ENCODE data around the gene RAVER2.
A peak's percentile ranks its signal among the peaks of the same experiment; 100 is the strongest.
"Not testable (repeated sequence)": the region's sequence is repeated elsewhere in the genome, so short reads cannot be mapped to it uniquely, and the experiment has no call there.

The RAVER2 gene

GRCh38 chr1:64733581-64734286, 11.1 kb upstream of the RAVER2 start:
- H3K9me3 ChIP-seq (ENCODE audit: control insufficient read depth, insufficient read depth, low read length), result no peaks in the 10 kb centered on the region
- no peaks in the 10 kb centered on the region for H3K36me3 ChIP-seq (ENCODE audit: insufficient read depth, low read length)
- no peaks in the 10 kb centered on the region for H3K4me1 ChIP-seq (ENCODE audit: insufficient read depth, low read length)
- H3K9ac ChIP-seq (ENCODE audit: low read depth, low read length), result no peak overlapping the region

- no peaks in the 10 kb centered on the region for H3K4me1 ChIP-seq (ENCODE audit: insufficient read depth, low read length)
- no peaks in the 10 kb centered on the region for H3K9me3 ChIP-seq (ENCODE audit: control insufficient read depth, insufficient read depth, low read length)
- no peaks in the 10 kb centered on the region for H3K36me3 ChIP-seq (ENCODE audit: insufficient read depth, low read length)
Measured at GRCh38 chr1:64734287-64734652, 10.6 kb upstream of the RAVER2 start.

GRCh38 chr1:64740687-64741086, 4.2 kb upstream of the RAVER2 start:
- H3K9me3 ChIP-seq (ENCODE audit: control insufficient read depth, insufficient read depth, low read length); H3K9ac ChIP-seq (ENCODE audit: low read depth, low read length); H3K4me1 ChIP-seq (ENCODE audit: insufficient read depth, low read length); H3K36me3 ChIP-seq (ENCODE audit: insufficient read depth, low read length): not testable (repeated sequence)

More at GRCh38 chr1:64734287-64734652, 10.6 kb upstream of the RAVER2 start:
- H3K9ac ChIP-seq (ENCODE audit: low read depth, low read length), result no peak overlapping the region

- Histone ChIP-seq H3K4me1 (ENCODE audit: insufficient read depth, low read length) (no peaks in the 10 kb centered on the region), H3K36me3 (ENCODE audit: insufficient read depth, low read length) (no peaks in the 10 kb centered on the region), H3K9ac (ENCODE audit: low read depth, low read length) (peak overlapping the region; percentile 71), H3K9me3 (ENCODE audit: control insufficient read depth, insufficient read depth, low read length) (no peaks in the 10 kb centered on the region)
Measured at GRCh38 chr1:64743954-64744491, 852 bp upstream of the RAVER2 start.

- Histone ChIP-seq H3K4me1 (ENCODE audit: insufficient read depth, low read length) (no peaks in the 10 kb centered on the region), H3K9me3 (ENCODE audit: control insufficient read depth, insufficient read depth, low read length) (no peaks in the 10 kb centered on the region), H3K9ac (ENCODE audit: low read depth, low read length) (peak overlapping the region; percentile 71), H3K36me3 (ENCODE audit: insufficient read depth, low read length) (no peaks in the 10 kb centered on the region)
Measured at GRCh38 chr1:64745181-64745985, 508 bp downstream of the RAVER2 start.

GRCh38 chr1:64745986-64746940, 1.4 kb downstream of the RAVER2 start:
- H3K36me3 ChIP-seq (ENCODE audit: insufficient read depth, low read length), result no peaks in the 10 kb centered on the region
- H3K4me1 ChIP-seq (ENCODE audit: insufficient read depth, low read length), result peaks cover 7% of the 10 kb centered on the region; the same call in 1 of the 2 replicates
- no peaks in the 10 kb centered on the region for H3K9me3 ChIP-seq (ENCODE audit: control insufficient read depth, insufficient read depth, low read length)
- peak overlapping the region; percentile 71 for H3K9ac ChIP-seq (ENCODE audit: low read depth, low read length)

GRCh38 chr1:64748222-64748621, 3.3 kb downstream of the RAVER2 start:
- peaks cover 7% of the 10 kb centered on the region; the same call in 1 of the 2 replicates for H3K4me1 ChIP-seq (ENCODE audit: insufficient read depth, low read length)
- H3K9ac ChIP-seq (ENCODE audit: low read depth, low read length), result no peak overlapping the region

GRCh38 chr1:64748706-64749105, 3.8 kb downstream of the RAVER2 start:
- no peaks in the 10 kb centered on the region for H3K9me3 ChIP-seq (ENCODE audit: control insufficient read depth, insufficient read depth, low read length)
- no peaks in the 10 kb centered on the region for H3K36me3 ChIP-seq (ENCODE audit: insufficient read depth, low read length)
- peaks cover 7% of the 10 kb centered on the region; the same call in 1 of the 2 replicates for H3K4me1 ChIP-seq (ENCODE audit: insufficient read depth, low read length)
- H3K9ac ChIP-seq (ENCODE audit: low read depth, low read length), result no peak overlapping the region

More at GRCh38 chr1:64748222-64748621, 3.3 kb downstream of the RAVER2 start:
- Histone ChIP-seq H3K9me3 (ENCODE audit: control insufficient read depth, insufficient read depth, low read length) (no peaks in the 10 kb centered on the region), H3K36me3 (ENCODE audit: insufficient read depth, low read length) (no peaks in the 10 kb centered on the region)

GRCh38 chr1:64750092-64750491, 5.2 kb downstream of the RAVER2 start:
- Histone ChIP-seq H3K9me3 (ENCODE audit: control insufficient read depth, insufficient read depth, low read length) (no peaks in the 10 kb centered on the region), H3K36me3 (ENCODE audit: insufficient read depth, low read length) (no peaks in the 10 kb centered on the region), H3K4me1 (ENCODE audit: insufficient read depth, low read length) (peaks cover 7% of the 10 kb centered on the region; the same call in 1 of the 2 replicates), H3K9ac (ENCODE audit: low read depth, low read length) (no peak overlapping the region)

- H3K36me3 ChIP-seq (ENCODE audit: insufficient read depth, low read length), result no peaks in the 10 kb centered on the region
- H3K9ac ChIP-seq (ENCODE audit: low read depth, low read length), result no peak overlapping the region
- peaks cover 12% of the 10 kb centered on the region for H3K4me1 ChIP-seq (ENCODE audit: insufficient read depth, low read length)
- no peaks in the 10 kb centered on the region for H3K9me3 ChIP-seq (ENCODE audit: control insufficient read depth, insufficient read depth, low read length)
Measured at GRCh38 chr1:64750875-64751274, 6.0 kb downstream of the RAVER2 start.

GRCh38 chr1:64754173-64754572, 9.3 kb downstream of the RAVER2 start:
- H3K9me3 ChIP-seq (ENCODE audit: control insufficient read depth, insufficient read depth, low read length), result no peaks in the 10 kb centered on the region
- H3K4me1 ChIP-seq (ENCODE audit: insufficient read depth, low read length), result peaks cover 12% of the 10 kb centered on the region
- H3K9ac ChIP-seq (ENCODE audit: low read depth, low read length), result no peak overlapping the region
- H3K36me3 ChIP-seq (ENCODE audit: insufficient read depth, low read length), result no peaks in the 10 kb centered on the region

- H3K9ac ChIP-seq (ENCODE audit: low read depth, low read length), result no peak overlapping the region
- peaks cover 12% of the 10 kb centered on the region for H3K4me1 ChIP-seq (ENCODE audit: insufficient read depth, low read length)
- no peaks in the 10 kb centered on the region for H3K36me3 ChIP-seq (ENCODE audit: insufficient read depth, low read length)
- no peaks in the 10 kb centered on the region for H3K9me3 ChIP-seq (ENCODE audit: control insufficient read depth, insufficient read depth, low read length)
Measured at GRCh38 chr1:64755361-64755760, 10.5 kb downstream of the RAVER2 start.

GRCh38 chr1:64756770-64757169, 11.9 kb downstream of the RAVER2 start:
- H3K9me3 ChIP-seq (ENCODE audit: control insufficient read depth, insufficient read depth, low read length), result no peaks in the 10 kb centered on the region
- H3K36me3 ChIP-seq (ENCODE audit: insufficient read depth, low read length), result no peaks in the 10 kb centered on the region
- H3K9ac ChIP-seq (ENCODE audit: low read depth, low read length), result no peak overlapping the region
- H3K4me1 ChIP-seq (ENCODE audit: insufficient read depth, low read length), result peaks cover 5% of the 10 kb centered on the region; the same call in 1 of the 2 replicates

- Histone ChIP-seq H3K9ac (ENCODE audit: low read depth, low read length) (no peak overlapping the region), H3K4me1 (ENCODE audit: insufficient read depth, low read length) (peaks cover 5% of the 10 kb centered on the region; the same call in 1 of the 2 replicates), H3K9me3 (ENCODE audit: control insufficient read depth, insufficient read depth, low read length) (no peaks in the 10 kb centered on the region)
Measured at GRCh38 chr1:64757213-64757612, 12.3 kb downstream of the RAVER2 start.

More at GRCh38 chr1:64757213-64757612, 12.3 kb downstream of the RAVER2 start:
- no peaks in the 10 kb centered on the region for H3K36me3 ChIP-seq (ENCODE audit: insufficient read depth, low read length)
